Measurements from ENCODE around the gene OPN3. TPM values are rescaled to one million over a fixed set of nuclear protein-coding genes. Genes with fewer than 3 reads are reported as not detected.

The OPN3 gene
- total RNA-seq, 1 experiment from 2014 or later: 10.0 TPM

DNA sequence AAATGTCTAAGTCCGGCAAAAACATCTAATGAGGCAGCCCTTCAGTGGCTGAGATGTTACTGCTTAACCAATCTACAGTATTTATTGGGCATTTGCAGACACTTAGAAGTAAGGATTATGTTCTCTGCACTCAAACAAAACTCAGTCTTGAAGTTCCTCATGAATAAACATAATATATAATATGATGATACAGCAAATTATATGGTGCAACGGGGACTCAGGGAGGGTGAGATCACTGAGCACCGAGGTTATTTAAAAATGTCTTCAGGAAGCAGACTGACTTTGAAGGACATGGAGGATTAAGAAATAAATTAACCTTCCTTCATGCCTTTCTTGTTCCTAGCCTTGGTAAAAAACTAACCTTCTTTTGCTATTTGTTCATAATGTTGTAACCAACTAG, 39.8 kb upstream of the OPN3 start:
- TF ChIP-seq, protein P1, sequence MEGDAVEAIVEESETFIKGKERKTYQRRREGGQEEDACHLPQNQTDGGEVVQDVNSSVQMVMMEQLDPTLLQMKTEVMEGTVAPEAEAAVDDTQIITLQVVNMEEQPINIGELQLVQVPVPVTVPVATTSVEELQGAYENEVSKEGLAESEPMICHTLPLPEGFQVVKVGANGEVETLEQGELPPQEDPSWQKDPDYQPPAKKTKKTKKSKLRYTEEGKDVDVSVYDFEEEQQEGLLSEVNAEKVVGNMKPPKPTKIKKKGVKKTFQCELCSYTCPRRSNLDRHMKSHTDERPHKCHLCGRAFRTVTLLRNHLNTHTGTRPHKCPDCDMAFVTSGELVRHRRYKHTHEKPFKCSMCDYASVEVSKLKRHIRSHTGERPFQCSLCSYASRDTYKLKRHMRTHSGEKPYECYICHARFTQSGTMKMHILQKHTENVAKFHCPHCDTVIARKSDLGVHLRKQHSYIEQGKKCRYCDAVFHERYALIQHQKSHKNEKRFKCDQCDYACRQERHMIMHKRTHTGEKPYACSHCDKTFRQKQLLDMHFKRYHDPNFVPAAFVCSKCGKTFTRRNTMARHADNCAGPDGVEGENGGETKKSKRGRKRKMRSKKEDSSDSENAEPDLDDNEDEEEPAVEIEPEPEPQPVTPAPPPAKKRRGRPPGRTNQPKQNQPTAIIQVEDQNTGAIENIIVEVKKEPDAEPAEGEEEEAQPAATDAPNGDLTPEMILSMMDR (conservative IDR thresholded peaks at IDR 0.05): no peak
- Histone ChIP-seq H3K14ac (ENCODE audit: insufficient read depth, low read length) (no peak overlapping the region), H3K56ac (ENCODE audit: insufficient read length, low read depth, low read length) (no peak overlapping the region), H3K79me2 (ENCODE audit: insufficient read depth, low read length) (no peaks in the 10 kb centered on the region), H3K4ac (ENCODE audit: low read depth, low read length) (no peak overlapping the region), H3K23me2 (ENCODE audit: insufficient read length, low read depth, low read length, poor library complexity, severe bottlenecking) (no peaks in the 10 kb centered on the region), H3K4me2 (ENCODE audit: insufficient read depth, insufficient read length, low read length) (no peak overlapping the region), H3K27ac (ENCODE audit: insufficient read length, low read depth, low read length) (no peak overlapping the region), H4K8ac (replicated peaks; ENCODE audit: insufficient read length, low read depth, low read length) (no peak overlapping the region), H3K18ac (ENCODE audit: insufficient read length, low read depth, low read length) (no peak overlapping the region), H4K5ac (ENCODE audit: insufficient read length, low read depth, low read length) (no peak overlapping the region), H2BK15ac (ENCODE audit: low read depth, low read length) (no peak overlapping the region), H3K4me1 (ENCODE audit: insufficient read depth, low read length) (no peaks in the 10 kb centered on the region), H2AK5ac (ENCODE audit: insufficient read length, low read length) (no peak overlapping the region), H3K9ac (ENCODE audit: extremely low read depth, insufficient read length, low read length) (no peak overlapping the region), H2BK120ac (ENCODE audit: low read depth, low read length, poor library complexity, severe bottlenecking) (no peak overlapping the region), H3K9me3 (ENCODE audit: control insufficient read depth, low read depth, low read length) (no peaks in the 10 kb centered on the region), H2BK12ac (ENCODE audit: insufficient read length, low read depth, low read length) (no peak overlapping the region), H2BK20ac (ENCODE audit: low read depth, low read length, poor library complexity, severe bottlenecking) (no peak overlapping the region), H2AFZ (ENCODE audit: low read length) (no peak overlapping the region), H3K79me1 (ENCODE audit: insufficient read depth, low read depth, low read length, poor library complexity, severe bottlenecking) (no peaks in the 10 kb centered on the region), H2BK5ac (ENCODE audit: insufficient read length, low read length) (no peak overlapping the region), H3K27me3 (ENCODE audit: insufficient read depth, low read length) (no peaks in the 10 kb centered on the region), H3T11ph (ENCODE audit: low read length) (no peak overlapping the region), H4K20me1 (ENCODE audit: control insufficient read depth, insufficient read depth, insufficient read length) (no peaks in the 10 kb centered on the region), H3K23ac (ENCODE audit: insufficient read length, low read depth, low read length) (no peak overlapping the region), H4K91ac (ENCODE audit: insufficient read length, low read depth, low read length) (no peak overlapping the region)
- Mint-ChIP-seq H3K36me3 (ENCODE audit: insufficient read depth in 1 of 3, low read depth in 3 of 3) (no peaks in the 10 kb centered on the region), H3K4me1 (no peaks in the 10 kb centered on the region), H3K9me3 (no peaks in the 10 kb centered on the region), H3K27me3 (ENCODE audit: low read depth) (no peaks in the 10 kb centered on the region), H3K27ac (no peak overlapping the region), H3K4me3 (no peak overlapping the region)
- no CpG with 5 or more reads among the region's 3 CpGs for WGBS (ENCODE audit: extremely low coverage, insufficient read length, low lambda C conversion rate)
- DNase-seq: no peak

Measured in H9 (cell line).